Transverse colon (tissue), 4 donors: ENCODE results near the gene SIKE1. TPM values are rescaled to one million over a fixed set of nuclear protein-coding genes. Genes with fewer than 3 reads are reported as not detected.
"Not testable (repeated sequence)": the region's sequence is repeated elsewhere in the genome, so short reads cannot be mapped to it uniquely, and the experiment has no call there.

Experiments
- DNase-seq: peaks from one replicate; pipeline ENCODE4 v3.0.0-alpha.2; 2019
- H3K27ac ChIP-seq, 4 donors: fragments of 200-600 bp; sonication (generic); 2 replicates each; pipeline ENCODE4 v1.5.1; 2016 to 2018; ENCODE audit warnings: inconsistent platforms in 4 of 4
- H3K27me3 ChIP-seq: fragments of 200-600 bp; sonication (generic); 2 replicates; pipeline ENCODE4 v1.5.1; 2017; ENCODE audit warnings: inconsistent platforms
- H3K36me3 ChIP-seq, 4 donors: fragments of 200-600 bp; sonication (generic); 2 replicates each; pipeline ENCODE4 v1.5.1; 2017 to 2019; ENCODE audit warnings: inconsistent platforms in 4 of 4
- H3K4me1 ChIP-seq, 4 donors: fragments of 200-600 bp; sonication (generic); 2 replicates each; pipeline ENCODE4 v1.5.1; 2017 to 2020; ENCODE audit warnings: inconsistent platforms in 4 of 4
- H3K4me3 ChIP-seq, 4 donors: fragments of 200-600 bp; sonication (generic); 1 replicate in 1 of 4; 2 replicates in 3 of 4; pipeline versions ENCODE4 v1.5.1 to v1.6.1; 2017 to 2019; ENCODE audit warnings: inconsistent platforms in 4 of 4
- H3K9me3 ChIP-seq, 2 donors: fragments of 200-600 bp; sonication (generic); 2 replicates each; pipeline ENCODE4 v1.5.1; 2017 to 2019; ENCODE audit warnings: inconsistent platforms in 2 of 2
- CTCF ChIP-seq, 5 experiments: fragments of 200-600 bp in 3 of 5; fragments of 450-650 bp in 2 of 5; sonication (generic) in 3 of 5; IDR thresholded peaks; 1 replicate in 2 of 5; 2 replicates in 3 of 5; pipeline ENCODE4 v1.5.1; 2016 to 2017; ENCODE audit warnings: antibody characterized with exemption in 5 of 5, inconsistent platforms in 3 of 5, mild to moderate bottlenecking in 2 of 5, moderate library complexity in 1 of 5
- EP300 ChIP-seq: sonication (generic); formaldehyde crosslinking; IDR thresholded peaks from one replicate; pipeline ENCODE4 v1.6.1; 2017; ENCODE audit warnings: antibody characterized with exemption, low read depth
- POLR2A ChIP-seq: fragments of 450-650 bp; IDR thresholded peaks from one replicate; pipeline ENCODE4 v1.6.1; 2016; ENCODE audit warnings: antibody characterized with exemption, mild to moderate bottlenecking, moderate library complexity
- POLR2AphosphoS5 ChIP-seq, 3 donors: sonication (generic); formaldehyde crosslinking; IDR thresholded peaks; one replicate each; pipeline ENCODE4 v1.6.1; 2016; ENCODE audit warnings: antibody characterized with exemption in 3 of 3
- WGBS, 2 donors: methylation state at CpG; one replicate each; pipeline ENCODE4 v1.1.5; 2018; ENCODE audit warnings: low coverage in 1 of 2; 5-methylcytosine and 5-hydroxymethylcytosine counted together
- in situ Hi-C, 4 donors: fragments of 200-750 bp; cut with MboI; loops; one replicate each; pipeline versions ENCODE4 v1.15.0 to v1.15.1; 2017; ENCODE audit warnings: low sequenced_read_pairs in 3 of 4, low pct_ligation_motif_present in 1 of 4, low pct_unique_long_range_greater_than_20kb in 1 of 4
- intact Hi-C: fragments of 100-400 bp; cut with DNase I; formaldehyde crosslinking; loops from one replicate; pipeline ENCODE4 v1.15.1; 2023; ENCODE audit warnings: low total_unique reads
- total RNA-seq, 4 donors: library from RNA; depleted of rRNA; stranded (reverse); fragments of >200 nt; gene quantifications; one replicate each; pipeline ENCODE4 v1.1.0, GENCODE V29; 2016

SIKE1 gene
- total RNA-seq, 4 donors from 2014 or later: 20.9 to 44.5 (median 35.3) TPM

- Histone ChIP-seq H3K9me3 (no peaks in the 10 kb centered on the region), H3K36me3 (no peaks in the 10 kb centered on the region), H3K27me3 (no peaks in the 10 kb centered on the region), H3K4me3 (peak overlapping the region; percentile 73 to 99 (median 92)), H3K27ac (peak overlapping the region; percentile 95 to 100 (median 99)), H3K4me1 (peaks cover 25 to 60% (median 49%) of the 10 kb centered on the region in 4 donors)
- TF ChIP-seq POLR2A (no peak), POLR2AphosphoS5 (IDR thresholded peaks at IDR 0.05) (no peak), CTCF (IDR thresholded peaks at IDR 0.05) (no peak), EP300 (no peak)
- DNase-seq: peak; percentile 32
- WGBS, 2 donors: 0 to 1% methylated on average over 3 to 17 of the region's 17 CpGs
- in situ Hi-C loops: no loop called here
- intact Hi-C loops: no loop called here
Measured at GRCh38 chr1:114756949-114757454, 23.5 kb downstream of the SIKE1 start.

- intact Hi-C loops (no loop called here), in situ Hi-C loops (no loop called here)
- TF ChIP-seq EP300 (no peak), POLR2AphosphoS5 (IDR thresholded peaks at IDR 0.05) (no peak), POLR2A (no peak), CTCF (IDR thresholded peaks at IDR 0.05) (no peak)
- H3K4me1 ChIP-seq: peaks cover 25 to 67% (median 55%) of the 10 kb centered on the region in 4 donors
- no peaks in the 10 kb centered on the region for H3K9me3 ChIP-seq
- peak overlapping the region; percentile 95 to 100 (median 99) for H3K27ac ChIP-seq
- H3K36me3 ChIP-seq: no peaks in the 10 kb centered on the region
- DNase-seq: no peak
- H3K4me3 ChIP-seq: peak overlapping the region in 3 of 4 donors; percentile 92 to 99 (median 93)
- no peaks in the 10 kb centered on the region for H3K27me3 ChIP-seq
- WGBS, 2 donors: 13 to 19% methylated on average over 14 of the region's 14 CpGs
Measured at GRCh38 chr1:114756009-114756892, 24.2 kb downstream of the SIKE1 start.

DNA sequence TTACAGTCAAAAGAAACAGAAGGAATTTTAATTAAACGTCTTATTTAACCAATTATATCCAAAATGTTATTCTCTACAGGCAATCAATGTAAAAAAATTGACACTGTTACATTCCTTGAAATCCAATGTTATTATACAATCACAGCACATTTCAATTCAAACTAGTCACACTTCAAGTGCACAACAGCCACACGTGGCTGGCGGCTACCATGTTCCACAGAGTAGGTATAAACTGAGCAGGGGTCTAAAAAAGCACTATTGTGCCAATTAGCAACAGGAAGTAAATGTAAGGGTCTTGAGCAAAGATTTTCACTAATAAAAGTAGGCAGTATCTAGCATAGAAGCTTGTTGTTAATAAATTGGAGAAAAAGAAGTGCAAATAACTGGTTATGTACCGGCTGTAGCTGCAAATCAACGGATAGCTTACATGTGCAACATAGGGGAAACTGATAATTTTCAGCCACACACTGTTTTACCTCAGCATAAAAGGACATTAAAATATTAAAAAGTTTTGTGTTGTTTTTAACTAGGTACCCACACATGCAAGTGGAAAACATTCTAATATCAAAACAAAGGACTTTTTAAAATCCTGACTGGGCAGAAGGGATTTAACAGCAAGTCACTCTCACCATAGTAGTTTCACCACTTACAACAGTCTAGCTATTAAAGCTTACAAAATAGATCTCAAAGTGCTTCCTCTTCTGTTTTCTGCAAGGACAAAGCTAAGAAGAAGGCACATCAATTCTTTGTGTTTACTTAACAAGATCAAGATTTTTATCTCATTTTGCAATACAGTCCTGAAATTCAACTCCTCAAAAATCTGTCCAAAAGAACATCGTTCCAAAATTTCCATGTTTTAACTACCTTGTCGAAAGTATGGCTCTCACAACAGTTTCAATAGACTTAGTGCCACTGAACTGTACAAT is 25.2 kb downstream of the SIKE1 start:
- peaks cover 32 to 75% (median 60%) of the 10 kb centered on the region in 4 donors for H3K4me1 ChIP-seq
- TF ChIP-seq POLR2A: no peak
- no peak for TF ChIP-seq CTCF (IDR thresholded peaks at IDR 0.05)
- no peak for TF ChIP-seq POLR2AphosphoS5 (IDR thresholded peaks at IDR 0.05)
- TF ChIP-seq EP300: no peak
- H3K9me3 ChIP-seq: no peaks in the 10 kb centered on the region
- DNase-seq: no peak
- 30 to 37% methylated on average over 7 of the region's 7 CpGs for WGBS, 2 donors
- in situ Hi-C loops: no loop called here
- H3K36me3 ChIP-seq: no peaks in the 10 kb centered on the region
- no peaks in the 10 kb centered on the region for H3K27me3 ChIP-seq
- peak overlapping the region in 3 of 4 donors; percentile 7 to 99 (median 93) for H3K4me3 ChIP-seq
- intact Hi-C loops: no loop called here
- peak overlapping the region; percentile 95 to 100 (median 99) for H3K27ac ChIP-seq

- not testable (repeated sequence) for H3K4me3 ChIP-seq
Measured at GRCh38 chr1:114753702-114754101, 26.8 kb downstream of the SIKE1 start.

More at GRCh38 chr1:114753702-114754101, 26.8 kb downstream of the SIKE1 start:
- 85 to 100% methylated on average over 1 to 6 of the region's 6 CpGs for WGBS, 2 donors
- DNase-seq, intact Hi-C loops, in situ Hi-C loops, H3K27me3 ChIP-seq, H3K27ac ChIP-seq, H3K9me3 ChIP-seq: not testable (repeated sequence)
- H3K36me3 ChIP-seq: peaks cover 0 to 11% (median 5%) of the 10 kb centered on the region in 4 donors
- H3K4me1 ChIP-seq: peaks cover 32 to 80% (median 63%) of the 10 kb centered on the region in 4 donors
